ENCODE measurements around the gene GRIK4.

GRIK4 gene

DNA sequence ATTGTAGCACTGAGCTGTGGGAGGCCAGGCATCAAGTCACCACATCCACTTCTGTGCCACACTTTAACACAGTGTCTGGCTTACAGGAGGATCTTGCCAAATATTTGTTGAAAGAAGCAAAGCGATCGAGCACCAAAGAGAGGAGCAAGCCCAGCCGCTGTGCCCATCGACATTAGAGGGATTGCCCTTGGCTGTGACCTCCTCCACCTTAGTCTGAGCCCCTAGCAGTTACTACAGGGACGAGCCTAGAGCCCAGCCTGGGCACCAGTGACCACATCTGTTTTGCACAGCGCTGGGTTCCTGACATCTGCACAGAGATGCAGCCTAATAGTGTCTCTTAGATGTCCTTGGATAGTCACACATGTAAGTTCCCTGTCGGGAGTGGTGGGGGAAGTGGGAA is 17.7 kb downstream of the GRIK4 start:
- Histone ChIP-seq H3K27ac (ENCODE audit: low read depth, low read length) (no peak overlapping the region), H3K27me3 (ENCODE audit: control insufficient read depth, low read length) (0 out of 2 replicates have a peak, but pooled peaks cover 4% of the 10 kb centered on the region), H3K36me3 (ENCODE audit: control insufficient read depth, low read length) (no peaks in the 10 kb centered on the region)

GRCh38 chr11:120529911-120530310 is 18.4 kb downstream of the GRIK4 start:
- Histone ChIP-seq H3K9me3 (ENCODE audit: control insufficient read depth, insufficient read depth, low read length) (no peaks in the 10 kb centered on the region), H3K4me2 (ENCODE audit: low read length) (no peak overlapping the region), H3K4me1 (ENCODE audit: control insufficient read depth, low read length) (no peaks in the 10 kb centered on the region), H3K4me3 (ENCODE audit: low read length) (no peak overlapping the region), H3K36me3 (ENCODE audit: control insufficient read depth, low read length) (no peaks in the 10 kb centered on the region), H3K27me3 (ENCODE audit: control insufficient read depth, low read length) (0 out of 2 replicates have a peak, but pooled peaks cover 4% of the 10 kb centered on the region), H4K20me1 (ENCODE audit: control insufficient read depth, insufficient read depth, low read depth, low read length) (no peaks in the 10 kb centered on the region), H3K79me2 (ENCODE audit: control insufficient read depth, low read length) (no peaks in the 10 kb centered on the region), H3F3A (ENCODE audit: control insufficient read depth, insufficient read depth) (no peaks in the 10 kb centered on the region), H3K9me2 (replicated peaks; ENCODE audit: control insufficient read depth, low read length) (no peaks in the 10 kb centered on the region), H3K27ac (ENCODE audit: low read depth, low read length) (no peak overlapping the region)
- TF ChIP-seq CTCF (IDR thresholded peaks at IDR 0.05; ENCODE audit: low read depth, low read length, poor library complexity, severe bottlenecking): no peak
- no peak for TF ChIP-seq EZH2phosphoT487 (IDR thresholded peaks at IDR 0.05; ENCODE audit: borderline replicate concordance, low read length)

More for the DNA sequence above, 17.7 kb downstream of the GRIK4 start:
- TF ChIP-seq EZH2phosphoT487 (IDR thresholded peaks at IDR 0.05; ENCODE audit: borderline replicate concordance, low read length): no peak
- no peak for TF ChIP-seq CTCF (IDR thresholded peaks at IDR 0.05; ENCODE audit: low read depth, low read length, poor library complexity, severe bottlenecking)
- Histone ChIP-seq H3K79me2 (ENCODE audit: control insufficient read depth, low read length) (no peaks in the 10 kb centered on the region), H3K4me3 (ENCODE audit: low read length) (no peak overlapping the region), H3F3A (ENCODE audit: control insufficient read depth, insufficient read depth) (no peaks in the 10 kb centered on the region), H4K20me1 (ENCODE audit: control insufficient read depth, insufficient read depth, low read depth, low read length) (no peaks in the 10 kb centered on the region), H3K4me1 (ENCODE audit: control insufficient read depth, low read length) (no peaks in the 10 kb centered on the region), H3K9me3 (ENCODE audit: control insufficient read depth, insufficient read depth, low read length) (no peaks in the 10 kb centered on the region), H3K4me2 (ENCODE audit: low read length) (no peak overlapping the region), H3K9me2 (replicated peaks; ENCODE audit: control insufficient read depth, low read length) (no peaks in the 10 kb centered on the region)

GRCh38 chr11:120532082-120532831 is 20.7 kb downstream of the GRIK4 start:
- Histone ChIP-seq H4K20me1 (ENCODE audit: control insufficient read depth, insufficient read depth, low read depth, low read length) (no peaks in the 10 kb centered on the region), H3K4me1 (ENCODE audit: control insufficient read depth, low read length) (no peaks in the 10 kb centered on the region), H3K4me3 (ENCODE audit: low read length) (no peak overlapping the region), H3F3A (ENCODE audit: control insufficient read depth, insufficient read depth) (no peaks in the 10 kb centered on the region), H3K9me2 (replicated peaks; ENCODE audit: control insufficient read depth, low read length) (no peaks in the 10 kb centered on the region), H3K36me3 (ENCODE audit: control insufficient read depth, low read length) (no peaks in the 10 kb centered on the region), H3K4me2 (ENCODE audit: low read length) (no peak overlapping the region), H3K27ac (ENCODE audit: low read depth, low read length) (no peak overlapping the region), H3K9me3 (ENCODE audit: control insufficient read depth, insufficient read depth, low read length) (no peaks in the 10 kb centered on the region), H3K27me3 (ENCODE audit: control insufficient read depth, low read length) (0 out of 2 replicates have a peak, but pooled peaks cover 4% of the 10 kb centered on the region), H3K79me2 (ENCODE audit: control insufficient read depth, low read length) (no peaks in the 10 kb centered on the region)
- TF ChIP-seq CTCF (IDR thresholded peaks at IDR 0.05; ENCODE audit: low read depth, low read length, poor library complexity, severe bottlenecking) (no peak), EZH2phosphoT487 (IDR thresholded peaks at IDR 0.05; ENCODE audit: borderline replicate concordance, low read length) (no peak)

All from DOHH2 (cell line).